HG03025 (cell line): ENCODE measurements around the gene SAA2.
"Not testable (repeated sequence)": the region's sequence is repeated elsewhere in the genome, so short reads cannot be mapped to it uniquely, and the experiment has no call there.

ENCODE experiments used
- ATAC-seq: cut with Tn5 transposase; IDR thresholded peaks from one replicate; pipeline ENCODE4 v1.9.1; 2021; ENCODE audit warnings: mild to moderate bottlenecking, moderate library complexity; ENCODE audit not compliant: unreplicated experiment, low FRiP score

Gene SAA2

DNA sequence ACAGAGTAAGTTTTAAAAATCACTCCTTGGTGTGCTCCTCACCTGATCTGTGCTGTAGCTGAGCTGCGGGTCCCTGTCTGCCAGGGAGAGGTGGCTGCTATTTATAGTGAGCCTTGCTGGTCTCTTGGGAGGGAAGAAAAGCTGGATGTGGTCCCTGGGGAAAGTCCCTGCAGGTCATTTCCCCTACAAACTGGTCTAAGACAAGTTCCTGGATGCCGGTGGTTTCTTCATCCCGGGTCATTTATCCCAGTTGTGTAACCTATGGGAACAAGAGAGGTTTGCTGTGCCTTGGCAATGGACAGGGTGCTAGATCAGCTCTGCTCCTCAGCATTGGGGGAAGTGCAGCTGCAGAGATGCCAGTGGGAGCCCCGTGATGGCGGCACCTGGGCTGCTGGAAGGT, at the start of gene SAA2:
SAA2 (minus strand) TSS at position 108 of the 400 bp plus-strand sequence. CDS start 657 bp downstream, outside the sequence.
- no peak for ATAC-seq

GRCh38 chr11:18295316-18295715, 46.8 kb upstream of the SAA2 start:
- no peak for ATAC-seq

DNA sequence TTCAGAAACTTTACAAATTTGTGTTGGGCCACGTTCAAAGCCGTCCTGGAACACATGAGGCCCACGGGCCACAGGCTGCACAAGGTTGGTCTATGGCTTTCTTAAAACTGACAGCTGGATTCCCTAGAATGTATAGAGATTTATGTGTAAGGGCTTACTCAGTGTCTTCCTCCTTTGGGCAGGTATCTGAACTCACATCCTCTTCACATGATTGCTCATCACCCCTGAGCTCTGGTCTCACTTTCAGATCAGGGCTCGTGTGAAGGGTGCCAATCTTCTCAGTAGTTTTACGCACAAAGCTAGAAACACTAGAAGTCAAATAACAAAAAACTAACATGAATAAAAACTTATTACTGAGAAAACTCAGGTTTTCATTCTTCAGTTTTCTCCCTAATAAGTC, 46.4 kb upstream of the SAA2 start:
- ATAC-seq, result no peak

DNA sequence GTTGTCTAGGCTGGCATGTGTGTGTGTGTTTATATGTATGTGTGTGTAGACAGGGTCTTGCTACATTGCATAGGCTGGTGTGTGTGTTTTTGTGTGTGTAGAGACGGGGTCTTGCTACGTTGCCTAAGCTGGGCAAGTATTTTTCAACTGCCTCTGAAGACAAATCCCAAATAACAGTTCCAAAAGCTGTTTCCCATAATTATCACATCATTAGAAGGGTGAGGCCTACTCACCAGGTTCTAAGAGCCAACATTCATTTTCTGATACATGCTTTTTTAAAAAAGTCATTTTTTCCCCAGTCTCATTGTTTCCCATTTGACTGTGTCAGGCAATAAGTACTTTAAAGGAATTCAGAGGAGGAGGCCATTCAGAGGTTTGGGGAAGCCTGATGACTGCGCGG, 40.4 kb upstream of the SAA2 start:
- ATAC-seq, result no peak

GRCh38 chr11:18285841-18286240, 37.4 kb upstream of the SAA2 start:
- ATAC-seq, result no peak

- ATAC-seq, result no peak
Observed at GRCh38 chr11:18282626-18283025, 34.2 kb upstream of the SAA2 start.

DNA sequence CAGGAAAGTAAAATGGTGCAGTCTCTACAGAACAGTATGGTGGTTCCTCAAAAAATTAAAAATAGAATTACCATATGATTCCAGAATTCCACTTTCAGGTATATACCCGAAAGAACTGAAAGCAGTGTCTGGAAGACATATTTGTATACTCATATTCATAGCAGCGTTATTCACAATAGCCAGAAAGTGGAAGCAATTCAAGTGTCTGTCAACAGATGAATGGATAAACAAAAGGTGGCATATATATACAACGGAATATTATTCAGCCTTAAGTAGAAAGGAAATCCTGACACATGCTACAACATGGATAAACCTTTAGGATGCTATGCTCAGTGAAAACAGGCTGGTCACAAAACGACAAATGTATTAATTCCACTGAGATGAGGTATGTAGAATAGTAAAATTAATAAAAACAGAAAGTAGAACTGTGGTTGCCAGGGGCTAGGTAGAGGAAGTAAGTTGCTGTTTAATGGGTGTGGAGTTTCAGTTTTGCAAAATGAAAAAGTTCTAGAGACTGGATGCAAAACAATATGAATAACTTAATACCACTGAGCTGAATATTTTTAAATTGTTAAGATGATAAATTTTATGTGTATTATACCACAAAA, 32.1 kb upstream of the SAA2 start:
- peak; percentile 74 for ATAC-seq

DNA sequence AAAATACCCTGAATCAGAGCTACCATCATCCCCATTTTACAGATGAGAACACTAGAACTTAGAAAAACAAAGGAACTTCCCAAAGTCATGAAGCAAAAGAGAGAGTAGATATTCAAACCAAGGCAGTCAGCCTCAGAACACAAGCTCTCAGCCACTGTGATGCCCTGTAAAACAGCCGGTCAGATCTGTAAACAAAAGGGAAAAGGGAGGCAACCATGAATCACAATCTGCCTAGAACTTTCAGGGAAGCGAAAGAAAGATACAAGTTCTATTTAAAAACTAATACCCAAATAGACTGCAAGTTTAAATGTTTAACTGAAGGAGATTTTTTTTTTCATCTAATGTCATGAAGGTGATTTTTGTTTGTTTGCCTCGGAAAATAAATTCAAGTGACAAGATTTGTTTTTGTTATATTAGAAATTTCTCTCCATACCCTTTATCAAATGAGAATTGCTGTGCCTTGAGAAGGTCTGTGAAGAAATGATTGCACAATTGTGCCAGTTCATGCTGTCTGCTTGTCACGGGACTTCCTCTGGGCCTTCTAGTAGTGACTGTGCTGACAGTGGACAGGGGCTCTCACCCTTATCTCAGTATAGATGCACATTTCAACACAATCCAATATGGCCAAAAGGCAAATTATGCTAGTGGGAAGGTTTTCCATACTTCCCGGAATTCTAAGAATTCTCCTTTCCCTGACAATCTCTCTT, 29.2 kb upstream of the SAA2 start:
- ATAC-seq, result no peak

- no peak for ATAC-seq
Observed at GRCh38 chr11:18271206-18271605, 22.7 kb upstream of the SAA2 start.

DNA sequence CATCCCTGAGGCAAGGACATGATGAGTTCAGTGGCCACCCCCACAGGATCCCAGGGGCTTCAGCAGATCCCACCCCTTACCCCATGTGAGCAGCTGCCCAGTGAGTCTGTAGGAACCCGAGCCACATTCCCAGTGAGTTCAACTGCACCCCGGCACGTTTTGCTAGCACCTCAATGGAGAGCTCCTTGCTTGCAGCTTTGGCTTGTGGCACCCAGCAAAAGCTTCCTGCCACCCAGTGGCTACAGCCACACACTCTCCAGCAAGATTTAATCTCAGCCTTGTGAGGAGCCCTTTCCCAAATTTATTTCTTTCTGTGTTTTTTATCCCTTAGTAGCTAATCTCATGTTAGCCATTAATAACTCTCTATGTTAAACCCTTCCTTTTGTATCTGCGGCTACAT, 21.6 kb upstream of the SAA2 start:
- no peak for ATAC-seq

DNA sequence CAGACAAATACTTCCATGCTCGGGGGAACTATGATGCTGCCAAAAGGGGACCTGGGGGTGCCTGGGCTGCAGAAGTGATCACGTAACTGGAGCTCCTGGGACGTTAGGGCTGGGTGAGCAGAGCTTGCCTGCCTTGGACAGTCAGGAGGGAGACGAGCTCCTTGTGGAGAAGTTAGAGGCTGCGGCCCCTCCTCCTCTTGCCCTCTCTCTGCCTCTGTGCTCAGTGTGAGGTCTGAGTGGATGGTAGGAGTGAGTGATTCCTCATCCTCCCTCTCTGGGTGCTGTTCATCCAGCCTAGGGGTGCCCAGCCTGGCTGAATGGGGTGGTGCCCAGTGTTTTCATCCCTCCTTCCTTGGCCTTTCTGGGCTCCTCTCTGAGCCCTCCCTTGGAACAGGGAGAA, 20.8 kb upstream of the SAA2 start:
- ATAC-seq, result not testable (repeated sequence)

GRCh38 chr11:18267335-18268133, 19.1 kb upstream of the SAA2 start:
- not testable (repeated sequence) for ATAC-seq

GRCh38 chr11:18265949-18266348, 17.5 kb upstream of the SAA2 start, which contains the start of gene SAA1:
TSS of gene SAA1 (plus strand) at chr11:18266264. CDS start at chr11:18266888, 624 bp downstream.
- ATAC-seq, result no peak

GRCh38 chr11:18264677-18265555, 16.4 kb upstream of the SAA2 start:
- no peak for ATAC-seq

- no peak for ATAC-seq
Observed at GRCh38 chr11:18264035-18264434, 15.6 kb upstream of the SAA2 start.

DNA sequence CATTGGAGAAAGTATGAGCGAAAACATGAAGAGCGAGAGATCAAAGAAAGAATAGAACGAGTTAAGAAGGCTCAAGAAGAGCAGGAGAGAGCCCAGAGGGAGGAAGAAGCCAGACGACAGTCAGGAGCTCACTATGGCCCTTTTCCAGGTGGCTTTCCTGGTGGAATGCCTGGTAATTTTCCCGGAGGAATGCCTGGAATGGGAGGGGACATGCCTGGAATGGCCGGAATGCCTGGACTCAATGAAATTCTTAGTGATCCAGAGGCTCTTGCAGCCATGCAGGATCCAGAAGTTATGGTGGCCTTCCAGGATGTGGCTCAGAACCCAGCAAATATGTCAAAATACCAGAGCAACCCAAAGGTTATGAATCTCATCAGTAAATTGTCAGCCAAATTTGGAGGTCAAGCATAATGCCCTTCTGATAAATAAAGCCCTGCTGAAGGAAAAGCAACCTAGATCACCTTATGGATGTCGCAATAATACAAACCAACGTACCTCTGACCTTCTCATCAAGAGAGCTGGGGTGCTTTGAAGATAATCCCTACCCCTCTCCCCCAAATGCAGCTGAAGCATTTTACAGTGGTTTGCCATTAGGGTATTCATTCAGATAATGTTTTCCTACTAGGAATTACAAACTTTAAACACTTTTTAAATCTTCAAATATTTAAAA, 14.3 kb upstream of the SAA2 start:
- ATAC-seq, result not testable (repeated sequence)

DNA sequence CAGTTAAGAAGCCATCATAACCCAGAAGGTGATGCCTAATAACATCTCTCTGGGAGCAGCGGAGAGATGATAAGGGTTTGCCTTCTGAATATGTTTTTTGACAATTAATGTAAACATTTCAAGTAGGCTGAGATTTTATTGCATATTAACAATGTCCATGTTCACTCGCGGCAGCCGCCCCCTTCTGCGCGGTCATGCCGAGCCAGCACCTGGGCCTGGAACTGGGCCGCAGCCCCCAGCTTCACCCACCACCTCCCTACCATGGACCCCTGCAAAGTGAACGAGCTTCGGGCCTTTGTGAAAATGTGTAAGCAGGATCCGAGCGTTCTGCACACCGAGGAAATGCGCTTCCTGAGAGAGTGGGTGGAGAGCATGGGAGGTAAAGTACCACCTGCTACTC, 13.3 kb upstream of the SAA2 start:
- ATAC-seq, result no peak

GRCh38 chr11:18259259-18259658, 10.8 kb upstream of the SAA2 start:
- ATAC-seq, result no peak

DNA sequence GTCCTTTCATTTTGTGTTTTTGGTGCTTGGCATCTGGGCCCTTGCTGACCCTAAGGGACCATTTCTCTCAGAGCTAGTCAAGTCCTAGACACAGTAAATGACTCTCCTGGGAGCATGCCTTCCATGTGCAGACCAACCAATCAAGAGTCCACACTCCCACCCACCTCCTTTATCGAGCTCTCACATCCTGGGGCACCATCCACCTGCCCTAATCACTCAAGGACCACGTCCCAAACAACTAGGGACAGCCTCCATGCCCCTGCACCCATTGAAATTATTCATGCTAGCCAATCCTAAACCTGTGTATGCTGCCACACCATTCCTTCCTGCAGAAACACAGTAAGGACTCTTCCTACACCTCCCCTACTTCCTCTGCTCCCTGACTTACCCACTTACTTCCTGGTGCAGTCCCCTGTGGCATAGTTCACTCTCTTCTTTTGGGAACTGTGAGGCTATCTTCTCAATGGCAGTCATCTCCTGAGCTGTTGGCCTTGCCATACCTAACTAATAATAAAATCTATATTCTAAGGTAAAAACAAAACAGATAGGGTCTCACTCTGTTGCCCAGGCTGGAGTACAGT, 6.4 kb upstream of the SAA2 start:
- ATAC-seq, result no peak
